Prostate gland (tissue), 2 donors: ENCODE data around the gene FGFBP1.

Experiments
- CTCF ChIP-seq, 4 experiments: fragments of 200-600 bp in 2 of 4; fragments of 450-650 bp in 2 of 4; sonication (generic) in 2 of 4; IDR thresholded peaks; 1 replicate in 3 of 4; 2 replicates in 1 of 4; pipeline ENCODE4 v1.5.1; 2016 to 2019; ENCODE audit warnings: antibody characterized with exemption in 4 of 4, mild to moderate bottlenecking in 2 of 4, moderate library complexity in 2 of 4
- POLR2A ChIP-seq: fragments of 450-650 bp; IDR thresholded peaks from one replicate; pipeline ENCODE4 v1.6.1; 2016; ENCODE audit warnings: antibody characterized with exemption, mild to moderate bottlenecking
- POLR2AphosphoS5 ChIP-seq: sonication (generic); formaldehyde crosslinking; IDR thresholded peaks from one replicate; pipeline ENCODE4 v1.6.1; 2017; ENCODE audit warnings: antibody characterized with exemption

GRCh38 chr4:15888515-15888914, 50.0 kb downstream of the FGFBP1 start:
- TF ChIP-seq POLR2AphosphoS5 (no peak), CTCF (IDR thresholded peaks at IDR 0.05) (no peak), POLR2A (no peak)
